ENCODE measurements around the gene ZBTB40. TPM values are rescaled to one million over a fixed set of nuclear protein-coding genes. Genes with fewer than 3 reads are reported as not detected.

ZBTB40 gene
- 10 to 100 TPM; 20.2 to 24.8 TPM for total RNA-seq

- Mint-ChIP-seq H3K36me3 (ENCODE audit: insufficient read depth in 2 of 2) (peaks cover 6 to 9% of the 10 kb centered on the region in 2 donors), H3K4me1 (ENCODE audit: low read depth) (peaks cover 35% of the 10 kb centered on the region), H3K4me3 (peak within 1 kb of the TSS; percentile 93 to 98), H3K27ac (peak within 1 kb of the TSS; percentile 97), H3K9me3 (peaks cover 0 to 4% of the 10 kb centered on the region in 2 donors), H3K27me3 (ENCODE audit: low read depth) (no peaks in the 10 kb centered on the region)
- ATAC-seq (replicated peaks in 1 of 2) (peak; percentile 92 to 94), DNase-seq (peak; percentile 96)
Observed at GRCh38 chr1:22451702-22452480, at the start of gene ZBTB40. TSS of gene ZBTB40 (plus strand) at chr1:22451851. CDS start at chr1:22489949, 38,098 bp downstream.

- Mint-ChIP-seq H3K4me1 (ENCODE audit: low read depth) (peaks cover 7% of the 10 kb centered on the region), H3K27me3 (ENCODE audit: low read depth) (peaks cover 70% of the 10 kb centered on the region), H3K27ac (no peak overlapping the region), H3K9me3 (no peaks in the 10 kb centered on the region), H3K36me3 (ENCODE audit: insufficient read depth in 2 of 2) (no peaks in the 10 kb centered on the region), H3K4me3 (no peak overlapping the region)
- DNase-seq (no peak), ATAC-seq (replicated peaks in 1 of 2) (no peak)
Observed at GRCh38 chr1:22402356-22403053, 49.1 kb upstream of the ZBTB40 start.

- no peak overlapping the region for H3K27ac Mint-ChIP-seq
- peaks cover 53% of the 10 kb centered on the region for H3K27me3 Mint-ChIP-seq (ENCODE audit: low read depth)
- no peak for DNase-seq
- H3K9me3 Mint-ChIP-seq = no peaks in the 10 kb centered on the region
- no peaks in the 10 kb centered on the region for H3K4me1 Mint-ChIP-seq (ENCODE audit: low read depth)
- H3K36me3 Mint-ChIP-seq (ENCODE audit: insufficient read depth in 2 of 2) = no peaks in the 10 kb centered on the region
- no peak for ATAC-seq (replicated peaks in 1 of 2)
- no peak overlapping the region for H3K4me3 Mint-ChIP-seq
Observed at GRCh38 chr1:22404486-22404885, 47.2 kb upstream of the ZBTB40 start.

- H3K27ac Mint-ChIP-seq = no peak overlapping the region
- DNase-seq (no peak), ATAC-seq (replicated peaks in 1 of 2) (no peak)
- H3K4me3 Mint-ChIP-seq = no peak overlapping the region
- H3K9me3 Mint-ChIP-seq = no peaks in the 10 kb centered on the region
- H3K36me3 Mint-ChIP-seq (ENCODE audit: insufficient read depth in 2 of 2) = no peaks in the 10 kb centered on the region
- no peaks in the 10 kb centered on the region for H3K4me1 Mint-ChIP-seq (ENCODE audit: low read depth)
- H3K27me3 Mint-ChIP-seq (ENCODE audit: low read depth) = peaks cover 38% of the 10 kb centered on the region
Observed at GRCh38 chr1:22406722-22407495, 44.7 kb upstream of the ZBTB40 start.

GRCh38 chr1:22408230-22408629, 43.4 kb upstream of the ZBTB40 start:
- H3K36me3 Mint-ChIP-seq (ENCODE audit: insufficient read depth in 2 of 2) = no peaks in the 10 kb centered on the region

GRCh38 chr1:22410401-22410800, 41.2 kb upstream of the ZBTB40 start:
- H3K9me3 Mint-ChIP-seq = no peaks in the 10 kb centered on the region
- no peaks in the 10 kb centered on the region for H3K36me3 Mint-ChIP-seq (ENCODE audit: insufficient read depth in 2 of 2)
- no peak overlapping the region for H3K4me3 Mint-ChIP-seq
- DNase-seq (no peak), ATAC-seq (replicated peaks in 1 of 2) (no peak)
- no peaks in the 10 kb centered on the region for H3K4me1 Mint-ChIP-seq (ENCODE audit: low read depth)
- H3K27me3 Mint-ChIP-seq (ENCODE audit: low read depth) = peaks cover 18% of the 10 kb centered on the region
- H3K27ac Mint-ChIP-seq = no peak overlapping the region

More at GRCh38 chr1:22408230-22408629, 43.4 kb upstream of the ZBTB40 start:
- no peaks in the 10 kb centered on the region for H3K9me3 Mint-ChIP-seq
- H3K27ac Mint-ChIP-seq = no peak overlapping the region
- H3K27me3 Mint-ChIP-seq (ENCODE audit: low read depth) = peaks cover 35% of the 10 kb centered on the region
- no peaks in the 10 kb centered on the region for H3K4me1 Mint-ChIP-seq (ENCODE audit: low read depth)
- H3K4me3 Mint-ChIP-seq = no peak overlapping the region
- no peak for ATAC-seq (replicated peaks in 1 of 2)
- no peak for DNase-seq

- no peak for DNase-seq
- no peaks in the 10 kb centered on the region for H3K4me1 Mint-ChIP-seq (ENCODE audit: low read depth)
- peaks cover 12% of the 10 kb centered on the region for H3K27me3 Mint-ChIP-seq (ENCODE audit: low read depth)
- H3K36me3 Mint-ChIP-seq (ENCODE audit: insufficient read depth in 2 of 2) = no peaks in the 10 kb centered on the region
- H3K27ac Mint-ChIP-seq = no peak overlapping the region
- H3K4me3 Mint-ChIP-seq = no peak overlapping the region
- H3K9me3 Mint-ChIP-seq = no peaks in the 10 kb centered on the region
- no peak for ATAC-seq (replicated peaks in 1 of 2)
Observed at GRCh38 chr1:22410928-22411495, 40.6 kb upstream of the ZBTB40 start.

GRCh38 chr1:22411589-22411988, 40.1 kb upstream of the ZBTB40 start:
- Mint-ChIP-seq H3K4me3 (no peak overlapping the region), H3K27ac (no peak overlapping the region), H3K9me3 (no peaks in the 10 kb centered on the region)

GRCh38 chr1:22412932-22413727, 38.5 kb upstream of the ZBTB40 start:
- no peak for ATAC-seq (replicated peaks in 1 of 2)
- peaks cover 28% of the 10 kb centered on the region for H3K27me3 Mint-ChIP-seq (ENCODE audit: low read depth)
- no peak overlapping the region for H3K4me3 Mint-ChIP-seq
- H3K9me3 Mint-ChIP-seq = no peaks in the 10 kb centered on the region
- no peak overlapping the region for H3K27ac Mint-ChIP-seq
- DNase-seq = no peak
- H3K36me3 Mint-ChIP-seq (ENCODE audit: insufficient read depth in 2 of 2) = no peaks in the 10 kb centered on the region
- H3K4me1 Mint-ChIP-seq (ENCODE audit: low read depth) = peaks cover 4% of the 10 kb centered on the region

More at GRCh38 chr1:22411589-22411988, 40.1 kb upstream of the ZBTB40 start:
- Mint-ChIP-seq H3K36me3 (ENCODE audit: insufficient read depth in 2 of 2) (no peaks in the 10 kb centered on the region), H3K27me3 (ENCODE audit: low read depth) (peaks cover 12% of the 10 kb centered on the region), H3K4me1 (ENCODE audit: low read depth) (peaks cover under 1% of the 10 kb centered on the region)
- ATAC-seq (replicated peaks in 1 of 2) (no peak), DNase-seq (no peak)

GRCh38 chr1:22413799-22414198, 37.9 kb upstream of the ZBTB40 start:
- Mint-ChIP-seq H3K27me3 (ENCODE audit: low read depth) (peaks cover 35% of the 10 kb centered on the region), H3K27ac (no peak overlapping the region), H3K9me3 (no peaks in the 10 kb centered on the region), H3K4me1 (ENCODE audit: low read depth) (peaks cover 4% of the 10 kb centered on the region), H3K4me3 (no peak overlapping the region), H3K36me3 (ENCODE audit: insufficient read depth in 2 of 2) (no peaks in the 10 kb centered on the region)
- no peak for DNase-seq
- no peak for ATAC-seq (replicated peaks in 1 of 2)

GRCh38 chr1:22414244-22414751, 37.4 kb upstream of the ZBTB40 start:
- Mint-ChIP-seq H3K4me1 (ENCODE audit: low read depth) (peaks cover 4% of the 10 kb centered on the region), H3K36me3 (ENCODE audit: insufficient read depth in 2 of 2) (no peaks in the 10 kb centered on the region), H3K27me3 (ENCODE audit: low read depth) (peaks cover 40% of the 10 kb centered on the region), H3K4me3 (no peak overlapping the region), H3K9me3 (no peaks in the 10 kb centered on the region), H3K27ac (no peak overlapping the region)
- no peak for ATAC-seq (replicated peaks in 1 of 2)
- DNase-seq = no peak

GRCh38 chr1:22415489-22415888, 36.2 kb upstream of the ZBTB40 start:
- peaks cover 48% of the 10 kb centered on the region for H3K27me3 Mint-ChIP-seq (ENCODE audit: low read depth)
- H3K4me3 Mint-ChIP-seq = no peak overlapping the region
- no peak overlapping the region for H3K27ac Mint-ChIP-seq
- peaks cover 4% of the 10 kb centered on the region for H3K4me1 Mint-ChIP-seq (ENCODE audit: low read depth)
- no peaks in the 10 kb centered on the region for H3K9me3 Mint-ChIP-seq
- ATAC-seq (replicated peaks in 1 of 2) = no peak
- no peak for DNase-seq
- H3K36me3 Mint-ChIP-seq (ENCODE audit: insufficient read depth in 2 of 2) = no peaks in the 10 kb centered on the region

Data from activated T-cell treated with anti-CD3 and anti-CD28 coated beads, Interleukin-2, amount 50 U/mL, for 72 hours (primary cell).